HL-60 (cell line): ENCODE results near the gene ZACN.
A peak's percentile ranks its signal among the peaks of the same experiment; 100 is the strongest.

ENCODE experiments used
- POLR2AphosphoS5 ChIP-seq: IDR thresholded peaks from 2 replicates; pipeline ENCODE4 v1.6.1; 2012; ENCODE audit warnings: low read depth
- TF ChIP-seq, protein P1 (sequence below): IDR thresholded peaks from one replicate; pipeline ENCODE4 v1.5.1; 2011; ENCODE audit warnings: low read length, control low read depth, inconsistent platforms; ENCODE audit not compliant: insufficient read depth

DNA sequence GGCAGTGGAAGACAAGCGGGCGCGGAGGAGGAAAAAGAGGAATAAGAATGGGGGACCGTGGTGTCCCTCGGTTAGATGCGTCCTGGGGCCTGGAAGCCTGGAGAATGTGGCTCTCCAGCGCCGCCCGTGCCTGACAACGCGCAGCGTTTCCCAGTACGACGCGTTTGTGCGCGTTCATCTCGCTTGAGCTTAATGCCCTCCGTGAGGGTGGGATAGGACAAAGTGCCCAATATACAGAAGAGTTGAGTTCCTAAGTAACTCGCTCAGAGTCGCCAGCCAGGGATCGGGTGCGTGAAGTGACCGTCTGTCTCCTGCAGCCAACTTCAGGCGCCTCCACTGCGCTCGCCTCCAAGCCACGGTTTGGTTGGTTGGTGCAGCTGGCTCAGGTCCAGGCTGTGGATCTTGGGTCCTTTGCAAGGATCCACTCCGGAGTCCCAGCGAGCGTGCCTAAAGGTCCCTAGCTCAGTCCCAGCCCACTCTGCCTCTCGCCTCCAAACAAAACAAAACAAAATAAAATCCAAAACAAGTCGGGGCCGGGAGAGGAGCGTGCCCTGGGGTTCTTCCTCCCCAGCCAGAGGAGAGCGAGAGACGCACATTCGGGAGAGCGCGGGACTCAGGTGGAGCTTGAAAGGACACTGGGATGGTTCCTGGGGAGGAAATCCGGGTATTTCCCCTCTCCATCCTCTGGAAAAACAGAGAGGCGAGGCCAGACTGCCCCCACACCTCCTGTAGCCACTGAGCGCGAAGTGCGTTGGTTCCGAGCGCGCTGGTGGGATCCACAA, 3.4 kb upstream of the ZACN start:
- TF ChIP-seq, protein P1, sequence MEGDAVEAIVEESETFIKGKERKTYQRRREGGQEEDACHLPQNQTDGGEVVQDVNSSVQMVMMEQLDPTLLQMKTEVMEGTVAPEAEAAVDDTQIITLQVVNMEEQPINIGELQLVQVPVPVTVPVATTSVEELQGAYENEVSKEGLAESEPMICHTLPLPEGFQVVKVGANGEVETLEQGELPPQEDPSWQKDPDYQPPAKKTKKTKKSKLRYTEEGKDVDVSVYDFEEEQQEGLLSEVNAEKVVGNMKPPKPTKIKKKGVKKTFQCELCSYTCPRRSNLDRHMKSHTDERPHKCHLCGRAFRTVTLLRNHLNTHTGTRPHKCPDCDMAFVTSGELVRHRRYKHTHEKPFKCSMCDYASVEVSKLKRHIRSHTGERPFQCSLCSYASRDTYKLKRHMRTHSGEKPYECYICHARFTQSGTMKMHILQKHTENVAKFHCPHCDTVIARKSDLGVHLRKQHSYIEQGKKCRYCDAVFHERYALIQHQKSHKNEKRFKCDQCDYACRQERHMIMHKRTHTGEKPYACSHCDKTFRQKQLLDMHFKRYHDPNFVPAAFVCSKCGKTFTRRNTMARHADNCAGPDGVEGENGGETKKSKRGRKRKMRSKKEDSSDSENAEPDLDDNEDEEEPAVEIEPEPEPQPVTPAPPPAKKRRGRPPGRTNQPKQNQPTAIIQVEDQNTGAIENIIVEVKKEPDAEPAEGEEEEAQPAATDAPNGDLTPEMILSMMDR: peak; percentile 2
- TF ChIP-seq POLR2AphosphoS5: no peak
